NCI-H2107 treated with DMSO at 0.1 percent for 48 hours (cell line): ENCODE data around the gene FLOT2.
"Not testable (repeated sequence)": the region's sequence is repeated elsewhere in the genome, so short reads cannot be mapped to it uniquely, and the experiment has no call there.

Experiments
- DNase-seq: peaks from one replicate; lab custom pipeline; 2025; ENCODE audit not compliant: unreplicated experiment; lab: John Stamatoyannopoulos, UW

The FLOT2 gene

GRCh38 chr17:28848667-28849066 lies 48.9 kb downstream of the FLOT2 start:
- not testable (repeated sequence) for DNase-seq

- DNase-seq = not testable (repeated sequence)
These were observed 50.8 kb downstream of the FLOT2 start for GRCh38 chr17:28846699-28847098.

GRCh38 chr17:28846231-28846630 lies 51.3 kb downstream of the FLOT2 start:
- DNase-seq = no peak

- no peak for DNase-seq
These were observed 53.8 kb downstream of the FLOT2 start for GRCh38 chr17:28843816-28844148.

- peak; percentile 33 for DNase-seq
These were observed 55.1 kb downstream of the FLOT2 start, which contains the start of gene FAM222B for GRCh38 chr17:28842282-28843012. Gene FAM222B, minus strand, starts transcription at chr17:28842790. Its CDS starts 76,123 bp downstream, at chr17:28766667.

GRCh38 chr17:28841901-28842281 lies 55.6 kb downstream of the FLOT2 start:
- no peak for DNase-seq

- DNase-seq = no peak
These were observed 58.3 kb downstream of the FLOT2 start for GRCh38 chr17:28839221-28839620.

- DNase-seq = not testable (repeated sequence)
These were observed 61.0 kb downstream of the FLOT2 start for GRCh38 chr17:28836541-28836940.

- no peak for DNase-seq
These were observed 63.1 kb downstream of the FLOT2 start for GRCh38 chr17:28834420-28834819.
